ENCODE data around the gene PMM2.
"Not testable (repeated sequence)": the region's sequence is repeated elsewhere in the genome, so short reads cannot be mapped to it uniquely, and the experiment has no call there.

The PMM2 gene

GRCh38 chr16:8822403-8822802 lies 24.8 kb downstream of the PMM2 start:
- DNase-seq: no peak

- DNase-seq: no peak
Measured at GRCh38 chr16:8826278-8826879, 28.7 kb downstream of the PMM2 start.

- no peak for DNase-seq
Measured at GRCh38 chr16:8828541-8829165, 31.0 kb downstream of the PMM2 start.

- DNase-seq: no peak
Measured at GRCh38 chr16:8831450-8831849, 33.8 kb downstream of the PMM2 start.

- DNase-seq: no peak
Measured at GRCh38 chr16:8831871-8832716, 34.5 kb downstream of the PMM2 start.

GRCh38 chr16:8832717-8833105 lies 35.1 kb downstream of the PMM2 start:
- DNase-seq: no peak

GRCh38 chr16:8836797-8837196 lies 39.2 kb downstream of the PMM2 start:
- DNase-seq: not testable (repeated sequence)

GRCh38 chr16:8837594-8837993 lies 40.0 kb downstream of the PMM2 start:
- DNase-seq: not testable (repeated sequence)

GRCh38 chr16:8842016-8842415 lies 44.4 kb downstream of the PMM2 start:
- not testable (repeated sequence) for DNase-seq

GRCh38 chr16:8843296-8843695 lies 45.7 kb downstream of the PMM2 start:
- DNase-seq: not testable (repeated sequence)

GRCh38 chr16:8845699-8846298 lies 48.2 kb downstream of the PMM2 start:
- DNase-seq: no peak

GRCh38 chr16:8846401-8846932 lies 48.8 kb downstream of the PMM2 start:
- no peak for DNase-seq

GRCh38 chr16:8847145-8847544 lies 49.5 kb downstream of the PMM2 start:
- no peak for DNase-seq

- no peak for DNase-seq
Measured at GRCh38 chr16:8847623-8848022, 50.0 kb downstream of the PMM2 start.

- no peak for DNase-seq
Measured at GRCh38 chr16:8848231-8848938, 50.7 kb downstream of the PMM2 start.

- DNase-seq: no peak
Measured at GRCh38 chr16:8848939-8849391, 51.3 kb downstream of the PMM2 start.

- no peak for DNase-seq
Measured at GRCh38 chr16:8849411-8850011, 51.9 kb downstream of the PMM2 start.

GRCh38 chr16:8850279-8850885 lies 52.7 kb downstream of the PMM2 start:
- no peak for DNase-seq

- no peak for DNase-seq
Measured at GRCh38 chr16:8851761-8852403, 54.2 kb downstream of the PMM2 start.

- DNase-seq: no peak
Measured at GRCh38 chr16:8852534-8852933, 54.9 kb downstream of the PMM2 start.

- DNase-seq: no peak
Measured at GRCh38 chr16:8853150-8853549, 55.5 kb downstream of the PMM2 start.

Data from NCI-H1092 (cell line).